Measurements from ENCODE around the gene FAM131C. TPM values are rescaled to one million over a fixed set of nuclear protein-coding genes. Genes with fewer than 3 reads are reported as not detected.

The FAM131C gene
- 13.7 to 19.5 TPM (median 18.8 TPM) in 5 replicates for total RNA-seq (2022; extraction: Qiagen RNA extraction)

GRCh38 chr1:16073490-16074119 is at the start of gene FAM131C:
Gene FAM131C, minus strand, starts transcription at chr1:16073651. Its CDS starts 209 bp downstream, at chr1:16073442.

GRCh38 chr1:16043521-16043920 is 29.9 kb downstream of the FAM131C start, which contains the start of gene CLCNKB:
Gene CLCNKB, plus strand, starts transcription at chr1:16043782. Its CDS starts 711 bp downstream, at chr1:16044493.

GRCh38 chr1:16021681-16022080 is 51.8 kb downstream of the FAM131C start, which contains the start of gene CLCNKA:
Gene CLCNKA, plus strand, starts transcription at chr1:16022036. Its CDS starts 584 bp downstream, at chr1:16022620.

GRCh38 chr1:16017461-16018303 is 55.8 kb downstream of the FAM131C start, which contains the start of gene HSPB7:
Gene HSPB7, minus strand, starts transcription at chr1:16018043. Its CDS starts 80 bp downstream, at chr1:16017963.

Other genes with a start within 250 kb of the FAM131C start
- 36.4 to 40.4 TPM (median 39.8 TPM) in 5 replicates for gene SPEN, start 225.9 kb downstream of the FAM131C start, total RNA-seq (2022; extraction: Qiagen RNA extraction)
- 10.2 to 18.4 TPM (median 13.0 TPM) in 5 replicates for gene ZBTB17, start 97.5 kb downstream of the FAM131C start, total RNA-seq (2022; extraction: Qiagen RNA extraction)
- not detected in 5 replicates for gene SRARP, start 69.4 kb downstream of the FAM131C start, total RNA-seq (2022; extraction: Qiagen RNA extraction)
- gene HSPB7, start 55.6 kb downstream of the FAM131C start, total RNA-seq (2022; extraction: Qiagen RNA extraction) = 0.07 TPM in 1 of 5 replicates, not detected in the others
- gene CLCNKA, start 51.6 kb downstream of the FAM131C start, total RNA-seq (2022; extraction: Qiagen RNA extraction) = 0.14 to 0.26 TPM in 2 of 5 replicates, not detected in the others
- gene CLCNKB, start 29.9 kb downstream of the FAM131C start, total RNA-seq (2022; extraction: Qiagen RNA extraction) = 0.10 TPM in 1 of 5 replicates, not detected in the others
- 98.7 to 150 TPM (median 137 TPM) in 5 replicates for gene EPHA2, start 82.4 kb upstream of the FAM131C start, total RNA-seq (2022; extraction: Qiagen RNA extraction)
- gene ARHGEF19, start 139.0 kb upstream of the FAM131C start, total RNA-seq (2022; extraction: Qiagen RNA extraction) = 5.3 to 6.6 TPM (median 6.2 TPM) in 5 replicates
- gene CPLANE2, start 163.5 kb upstream of the FAM131C start, total RNA-seq (2022; extraction: Qiagen RNA extraction) = 2.5 to 4.5 TPM (median 3.2 TPM) in 5 replicates